ENCODE data around the gene STX12.

The STX12 gene

DNA sequence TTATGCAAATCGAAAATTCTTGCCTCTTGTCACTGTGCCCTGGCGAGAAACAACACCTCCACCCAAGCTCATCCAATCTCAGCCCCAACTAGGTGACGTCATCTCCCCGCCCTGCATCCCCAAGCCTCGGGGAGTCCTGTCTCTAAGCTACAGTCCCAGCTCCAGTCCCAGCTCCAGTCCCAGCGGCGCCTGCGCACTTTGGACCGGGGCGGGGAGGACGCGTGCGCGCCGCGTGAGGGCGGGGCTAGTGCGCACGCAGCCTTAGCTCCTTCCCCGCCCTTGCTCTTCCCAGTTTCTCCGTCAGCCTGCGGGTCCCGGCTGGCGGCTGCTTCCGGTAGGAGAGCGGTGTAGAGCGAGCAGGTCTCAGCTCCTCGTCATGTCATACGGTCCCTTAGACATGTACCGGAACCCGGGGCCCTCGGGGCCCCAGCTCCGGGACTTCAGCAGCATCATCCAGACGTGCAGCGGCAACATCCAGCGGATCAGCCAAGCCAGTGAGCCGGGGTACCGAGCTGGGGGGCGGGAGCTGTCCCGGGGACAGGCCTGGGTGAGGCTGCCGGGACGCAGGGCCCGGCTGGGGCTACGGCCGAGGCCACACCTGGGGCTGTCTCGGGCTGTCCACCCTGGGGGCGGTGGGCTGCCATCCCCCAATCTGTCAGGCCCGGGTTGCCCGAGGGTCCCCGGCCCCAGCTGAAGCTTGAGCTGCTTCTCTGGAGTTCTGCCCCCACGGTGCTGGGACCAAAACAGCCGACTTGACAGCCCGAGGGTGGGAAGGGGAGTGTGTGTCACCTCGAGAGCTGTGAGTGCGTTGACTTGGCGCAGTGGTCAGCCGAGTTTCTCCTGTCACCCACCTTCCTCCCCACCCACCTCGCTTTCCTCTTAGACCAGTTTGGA, at the start of gene STX12:
Gene STX12, plus strand, starts transcription at position 288 of the 894 bp plus-strand sequence. Its CDS starts 89 bp downstream, at position 377.
- DNase-seq (ENCODE audit: low read depth) = peak; percentile 100

DNA sequence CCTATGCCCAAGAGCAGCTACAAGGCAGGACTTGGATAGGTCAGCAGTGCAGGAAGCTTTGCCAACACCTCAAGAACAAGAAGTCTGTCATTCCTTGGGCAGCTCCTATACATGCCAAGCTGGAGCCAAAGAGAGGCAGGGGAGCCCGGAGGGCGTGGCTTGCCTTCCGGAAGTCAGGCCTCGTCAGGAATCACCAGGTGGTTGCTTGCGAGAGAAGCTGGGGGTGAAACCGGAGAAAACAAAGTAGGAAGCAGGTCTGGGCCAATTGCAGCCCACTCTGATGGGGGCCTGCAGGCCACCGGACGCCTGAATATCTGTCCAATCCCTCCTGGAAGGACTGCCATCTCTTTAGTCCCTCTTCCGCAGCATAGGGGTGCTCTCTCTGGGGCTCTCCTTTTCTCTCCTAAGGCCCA, 48.1 kb upstream of the STX12 start:
- no peak for DNase-seq (ENCODE audit: low read depth)

DNA sequence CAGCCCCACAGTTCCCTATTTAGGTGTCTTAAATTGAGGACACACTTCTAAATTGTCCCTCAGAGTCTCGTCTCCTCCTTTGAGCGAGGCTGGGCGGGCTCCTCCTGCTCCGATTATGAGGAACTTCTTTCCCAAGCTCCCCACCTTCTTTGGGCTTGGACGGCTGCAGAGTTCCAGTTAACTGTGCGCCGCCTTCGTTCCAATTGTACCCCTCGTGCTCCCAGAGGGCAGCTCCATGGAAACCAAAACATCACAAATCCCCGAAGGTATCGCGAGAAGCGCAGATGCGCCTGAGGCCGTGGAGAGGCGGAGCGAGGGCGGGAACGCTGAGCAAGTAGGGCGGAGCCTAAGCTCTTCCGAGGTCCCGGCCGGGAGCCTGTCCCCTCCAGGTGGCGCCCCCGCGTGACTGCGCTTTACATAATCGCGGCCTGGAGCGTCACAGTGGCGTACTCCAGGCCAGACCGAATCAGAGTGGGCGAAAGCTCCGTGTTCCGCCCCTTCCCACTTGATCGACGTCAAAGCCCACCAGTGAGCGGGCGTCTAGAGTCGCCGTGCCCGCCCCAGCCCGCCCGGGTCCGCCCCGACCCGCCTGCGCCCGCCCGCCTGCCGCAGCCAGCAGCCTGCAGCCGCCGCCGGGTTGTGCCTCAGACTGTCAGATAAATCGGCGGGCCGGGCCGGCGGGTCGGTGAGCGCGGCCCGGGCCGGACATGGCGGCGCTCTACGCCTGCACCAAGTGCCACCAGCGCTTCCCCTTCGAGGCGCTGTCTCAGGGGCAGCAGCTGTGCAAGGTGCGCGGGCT, 47.4 kb upstream of the STX12 start, which contains the start of gene FAM76A:
Gene FAM76A, plus strand, starts transcription at position 588 of the 799 bp plus-strand sequence. Its CDS starts 120 bp downstream, at position 708.
- peak; percentile 96 for DNase-seq (ENCODE audit: low read depth)

DNA sequence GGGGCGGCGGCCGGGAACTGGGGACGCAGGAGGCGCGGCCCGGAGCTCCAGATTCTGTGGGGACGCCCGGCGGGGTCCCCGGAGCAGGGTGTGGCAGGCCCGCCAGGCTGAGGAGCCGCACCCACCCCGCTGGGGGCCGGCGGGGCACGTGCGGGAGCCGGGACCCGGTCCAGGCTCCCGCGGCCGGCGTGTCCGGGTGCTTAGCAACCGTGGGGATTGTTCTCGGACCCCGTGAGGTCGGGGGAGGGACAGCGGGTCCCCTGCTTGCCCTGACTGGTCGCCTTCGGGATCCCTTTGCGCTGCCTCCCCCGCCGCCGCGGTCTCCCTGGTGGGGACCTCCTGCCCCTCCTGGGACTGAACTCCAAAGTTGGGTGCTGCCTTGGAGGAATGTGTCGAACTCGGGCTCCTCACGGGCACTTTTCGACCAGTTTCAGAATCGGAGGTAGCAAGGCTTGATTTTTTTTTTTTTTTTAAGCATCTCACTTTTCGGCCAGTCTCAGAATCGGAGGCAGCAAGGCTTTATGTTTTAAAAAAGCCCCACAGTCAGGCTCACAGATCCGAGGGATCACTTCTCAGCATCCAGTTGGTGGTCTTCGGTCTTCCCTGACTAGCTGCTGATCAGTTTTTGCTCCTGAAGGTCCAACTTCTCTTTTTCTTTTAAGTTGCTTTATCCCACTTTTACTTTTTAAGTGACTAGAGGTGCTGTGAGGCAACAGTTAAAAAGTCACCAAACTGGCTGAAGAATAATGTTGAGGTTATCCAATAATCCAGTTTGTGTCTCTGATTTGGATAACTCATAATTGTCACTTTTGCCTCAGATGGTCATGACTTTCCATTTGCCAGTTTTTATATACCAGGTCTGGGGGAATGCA, 46.6 kb upstream of the STX12 start:
- no peak for DNase-seq (ENCODE audit: low read depth)

DNA sequence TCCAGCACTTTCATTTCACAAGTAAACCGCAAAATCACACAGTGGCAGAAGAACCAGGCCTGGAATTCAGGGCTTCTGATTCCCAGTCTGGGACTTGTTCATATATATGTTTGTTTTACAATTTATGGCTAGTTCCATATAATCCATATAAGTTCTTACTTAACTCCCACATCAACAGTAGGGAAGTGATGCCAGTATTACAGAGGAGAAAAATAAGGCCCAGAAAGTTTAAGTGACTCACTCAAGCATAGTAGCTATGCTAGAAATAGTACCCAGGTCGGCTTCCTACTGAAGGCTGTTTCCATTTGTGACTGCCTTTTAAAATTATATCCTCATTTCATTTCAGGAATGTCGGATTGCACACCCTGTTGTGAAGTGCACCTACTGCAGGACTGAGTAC, 45.9 kb upstream of the STX12 start:
- peak; percentile 15 for DNase-seq (ENCODE audit: low read depth)

DNA sequence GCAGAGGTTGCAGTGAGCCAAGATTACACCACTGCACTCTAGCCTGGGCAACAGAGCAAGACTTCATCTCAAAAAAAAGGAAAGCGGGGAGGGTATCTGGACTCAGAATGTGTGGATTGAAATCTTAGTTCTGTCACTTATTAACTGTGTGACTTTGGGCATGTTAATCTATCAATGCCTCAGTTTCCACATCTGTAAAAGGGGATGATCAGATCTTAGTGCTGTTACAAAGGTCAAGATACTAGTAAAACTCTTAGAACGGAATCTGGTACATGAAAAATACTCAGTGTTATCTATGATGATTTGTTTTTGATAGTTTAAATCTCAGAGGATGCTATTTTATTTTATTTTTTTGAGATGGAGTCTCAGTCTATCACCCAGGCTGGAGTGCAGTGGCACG, 36.8 kb upstream of the STX12 start:
- DNase-seq (ENCODE audit: low read depth) = no peak

DNA sequence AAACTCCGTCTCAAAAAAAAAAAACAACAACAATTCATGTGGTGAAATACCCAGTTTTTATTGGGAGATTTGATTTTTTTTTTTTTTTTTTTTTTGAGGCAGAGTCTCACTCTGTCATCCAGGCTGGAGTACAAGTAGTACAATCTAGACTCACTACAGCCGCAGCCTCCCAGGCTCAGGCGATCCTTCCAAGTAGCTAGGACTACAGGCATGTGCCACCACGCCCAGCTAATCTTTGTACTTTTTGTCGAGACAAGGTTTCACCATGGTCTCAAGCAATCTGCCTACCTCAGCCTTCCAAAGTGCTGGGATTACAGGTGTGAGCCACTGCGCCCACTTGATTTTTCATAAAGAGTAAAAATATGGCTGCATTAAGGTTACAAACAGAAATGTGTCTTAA, 31.9 kb upstream of the STX12 start:
- no peak for DNase-seq (ENCODE audit: low read depth)

DNA sequence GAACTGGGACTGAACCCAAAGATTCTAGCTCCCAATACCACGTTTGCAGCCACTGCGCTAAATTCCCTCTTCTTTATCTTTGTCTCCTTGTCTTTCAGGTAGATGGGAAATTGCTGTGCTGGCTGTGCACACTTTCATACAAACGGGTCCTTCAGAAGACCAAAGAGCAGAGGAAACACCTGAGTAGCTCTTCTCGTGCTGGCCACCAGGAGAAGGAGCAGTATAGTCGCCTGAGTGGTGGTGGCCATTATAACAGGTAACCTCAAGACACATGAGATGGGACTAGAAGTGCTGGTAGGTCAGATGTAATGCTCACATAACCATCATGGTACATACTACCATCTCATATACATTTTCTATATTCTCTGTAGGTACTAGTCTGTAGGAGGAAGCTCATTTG, 28.5 kb upstream of the STX12 start:
- no peak for DNase-seq (ENCODE audit: low read depth)

DNA sequence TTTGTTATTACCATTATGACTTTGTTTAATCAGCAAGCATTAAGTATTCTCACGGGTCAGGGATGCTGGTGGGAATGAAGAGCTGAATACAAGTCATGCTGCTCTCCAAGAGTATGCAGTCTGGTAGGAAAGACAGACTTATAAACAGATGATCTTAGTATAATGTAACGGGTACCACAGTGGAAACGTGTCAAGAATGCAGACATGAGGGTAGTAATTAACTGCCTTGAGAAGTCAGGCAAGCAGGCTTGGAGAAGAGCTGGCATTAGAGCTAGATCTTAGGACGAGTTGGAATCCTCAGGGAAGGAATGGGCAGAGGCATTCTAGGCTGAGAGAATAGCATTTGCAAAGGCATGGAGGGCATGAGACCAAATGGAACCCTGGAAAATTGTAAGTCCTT, 27.6 kb upstream of the STX12 start:
- no peak for DNase-seq (ENCODE audit: low read depth)

DNA sequence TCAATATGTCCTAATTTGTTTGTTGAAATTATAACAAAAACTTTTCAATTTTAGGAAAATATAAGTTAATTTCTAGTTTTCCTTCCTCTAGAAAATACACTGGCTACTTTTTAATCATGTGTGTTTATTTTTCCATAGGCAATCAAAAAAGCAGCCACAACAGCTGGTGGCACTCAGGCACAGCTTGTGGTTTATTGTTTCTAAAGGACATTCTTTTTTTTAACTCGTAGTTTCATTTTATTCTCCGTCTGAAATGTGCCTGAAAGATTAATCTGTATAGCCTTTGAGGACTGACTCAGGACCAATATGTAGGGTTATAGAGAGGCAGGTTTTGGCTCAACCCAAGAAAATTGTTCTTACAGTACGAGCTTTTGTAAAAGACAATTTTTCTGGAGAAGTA, 20.7 kb upstream of the STX12 start:
- no peak for DNase-seq (ENCODE audit: low read depth)

DNA sequence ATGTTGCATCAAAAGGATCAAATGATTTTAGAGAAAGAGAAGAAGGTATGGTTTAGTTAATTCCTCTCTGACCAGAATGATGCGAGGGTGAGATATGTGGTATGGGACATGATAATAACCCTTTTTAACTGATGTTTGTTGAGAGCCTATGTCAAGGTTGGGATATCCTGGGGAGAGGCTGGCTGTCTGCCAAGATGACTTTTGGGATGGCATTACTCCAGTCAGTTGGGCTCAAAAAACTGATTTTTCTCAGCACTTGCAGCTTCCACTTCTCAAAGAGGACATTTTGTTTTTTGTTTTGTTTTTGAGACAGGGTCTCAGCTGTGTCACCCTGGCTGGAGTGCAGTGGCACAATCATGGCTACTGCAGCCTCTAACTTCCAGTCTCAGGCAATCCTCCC, 17.7 kb upstream of the STX12 start:
- no peak for DNase-seq (ENCODE audit: low read depth)

DNA sequence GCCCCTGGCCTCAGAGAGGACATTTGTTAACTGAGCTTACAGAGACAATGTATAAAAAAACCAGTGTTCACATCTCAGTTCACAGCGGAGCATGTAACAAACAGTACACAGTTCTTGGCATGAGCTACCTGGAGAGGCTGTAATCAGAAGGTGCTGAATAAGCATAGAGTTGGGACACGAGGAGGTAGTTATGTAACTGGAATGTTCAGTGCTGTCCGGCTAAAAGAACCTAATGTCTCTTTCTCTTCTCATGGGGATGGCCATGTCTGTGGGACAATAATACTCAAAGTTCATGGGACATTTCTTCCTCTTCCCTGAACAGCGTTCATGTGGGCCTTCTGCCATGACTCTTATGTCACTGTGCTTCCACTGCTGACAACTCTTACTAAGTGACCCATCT, 17.2 kb upstream of the STX12 start:
- no peak for DNase-seq (ENCODE audit: low read depth)

DNA sequence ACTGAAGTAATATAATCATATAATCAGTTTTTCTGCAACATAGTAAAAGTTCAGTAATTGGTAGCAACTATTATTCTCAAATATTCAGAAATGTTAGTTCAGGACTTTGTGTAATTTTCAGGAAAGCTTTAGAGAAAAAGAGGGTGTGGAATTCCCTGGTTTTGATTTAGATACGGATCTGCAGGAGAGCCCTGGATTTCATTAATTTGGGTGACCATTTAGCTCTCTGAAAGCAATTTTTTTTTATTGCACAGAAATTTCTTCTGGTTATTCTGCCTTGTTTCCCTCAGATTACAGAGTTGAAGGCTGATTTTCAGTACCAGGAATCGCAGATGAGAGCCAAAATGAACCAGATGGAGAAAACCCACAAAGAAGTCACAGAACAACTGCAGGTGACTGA, 13.8 kb upstream of the STX12 start:
- no peak for DNase-seq (ENCODE audit: low read depth)

DNA sequence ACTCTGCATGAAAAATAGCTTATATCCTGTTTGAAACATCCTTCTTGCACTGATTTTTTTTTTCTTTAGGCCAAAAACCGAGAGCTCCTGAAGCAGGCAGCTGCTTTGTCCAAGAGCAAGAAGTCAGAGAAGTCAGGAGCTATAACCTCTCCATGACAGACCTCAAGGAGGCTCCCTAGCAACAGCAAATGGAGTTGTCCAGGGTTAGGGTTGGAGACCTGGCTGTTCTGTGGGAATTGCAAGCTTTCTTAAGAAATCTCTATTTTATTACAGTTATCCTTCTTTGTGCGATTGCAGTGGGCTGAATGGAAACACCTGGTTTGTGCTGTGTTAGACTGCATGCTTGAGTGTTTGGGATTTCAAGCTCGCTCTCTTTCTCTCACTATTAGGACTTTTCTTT, 12.6 kb upstream of the STX12 start:
- no peak for DNase-seq (ENCODE audit: low read depth)

DNA sequence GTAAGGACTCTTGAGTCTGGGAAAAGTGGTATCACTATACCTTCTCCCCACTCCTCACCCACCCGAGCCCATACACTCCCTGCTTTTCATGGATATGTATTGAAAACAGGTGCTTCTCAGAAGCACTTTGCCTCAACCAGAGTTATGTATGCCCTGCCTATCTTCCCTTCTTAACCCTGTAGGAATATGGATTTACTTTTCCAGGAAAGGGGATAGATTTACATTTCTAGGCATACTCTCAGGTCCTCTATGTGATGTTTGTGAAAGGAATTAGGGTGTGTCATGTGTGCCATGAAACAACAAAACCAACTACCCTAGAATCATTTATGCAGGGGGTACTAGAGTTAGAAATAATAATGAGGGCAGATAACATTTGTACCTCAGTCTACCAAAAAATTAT, 11.0 kb upstream of the STX12 start:
- no peak for DNase-seq (ENCODE audit: low read depth)

DNA sequence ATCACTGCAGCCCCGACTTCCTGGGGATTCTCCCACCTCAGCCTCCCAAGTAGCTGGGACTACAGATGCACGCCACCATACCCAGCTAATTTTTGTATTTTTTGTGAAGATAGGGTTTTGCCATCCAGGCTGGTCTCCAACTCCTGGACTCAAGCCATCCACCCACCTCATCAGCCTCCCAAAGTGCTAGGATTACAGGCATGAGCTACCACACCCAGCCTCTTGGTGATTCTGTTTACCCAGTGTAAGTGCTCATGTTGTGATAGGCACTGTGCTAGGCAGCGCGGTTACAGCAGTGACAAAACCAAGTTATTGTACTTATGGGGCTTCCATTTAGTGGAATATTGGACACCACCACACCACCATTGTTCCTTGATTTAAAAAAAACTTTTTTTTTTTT, 9.7 kb upstream of the STX12 start:
- no peak for DNase-seq (ENCODE audit: low read depth)

DNA sequence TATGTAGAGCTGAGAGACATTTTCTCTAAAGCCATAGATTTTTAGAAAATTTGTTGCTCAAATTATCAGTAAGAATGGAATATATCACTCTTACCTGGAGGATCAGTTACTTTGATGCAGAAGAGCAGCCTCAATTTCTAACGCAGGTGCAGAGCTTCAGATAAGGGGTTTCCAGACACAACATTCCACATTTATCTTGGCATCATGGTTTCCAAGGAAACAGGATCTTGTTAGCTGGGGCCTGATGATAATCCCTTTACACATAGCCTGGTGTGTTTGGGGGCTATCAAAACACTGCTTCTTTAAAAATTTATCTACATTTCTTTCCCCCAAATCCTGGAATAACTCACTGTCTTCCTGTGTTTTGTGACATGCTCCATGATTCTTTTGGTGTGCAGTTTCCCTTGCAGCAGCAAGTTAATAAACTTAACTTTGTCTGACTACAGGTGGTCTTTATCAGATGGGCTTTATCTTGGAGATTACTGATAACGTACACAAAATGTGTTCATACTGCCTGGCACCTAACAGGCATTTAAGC, 2.7 kb upstream of the STX12 start:
- no peak for DNase-seq (ENCODE audit: low read depth)

DNA sequence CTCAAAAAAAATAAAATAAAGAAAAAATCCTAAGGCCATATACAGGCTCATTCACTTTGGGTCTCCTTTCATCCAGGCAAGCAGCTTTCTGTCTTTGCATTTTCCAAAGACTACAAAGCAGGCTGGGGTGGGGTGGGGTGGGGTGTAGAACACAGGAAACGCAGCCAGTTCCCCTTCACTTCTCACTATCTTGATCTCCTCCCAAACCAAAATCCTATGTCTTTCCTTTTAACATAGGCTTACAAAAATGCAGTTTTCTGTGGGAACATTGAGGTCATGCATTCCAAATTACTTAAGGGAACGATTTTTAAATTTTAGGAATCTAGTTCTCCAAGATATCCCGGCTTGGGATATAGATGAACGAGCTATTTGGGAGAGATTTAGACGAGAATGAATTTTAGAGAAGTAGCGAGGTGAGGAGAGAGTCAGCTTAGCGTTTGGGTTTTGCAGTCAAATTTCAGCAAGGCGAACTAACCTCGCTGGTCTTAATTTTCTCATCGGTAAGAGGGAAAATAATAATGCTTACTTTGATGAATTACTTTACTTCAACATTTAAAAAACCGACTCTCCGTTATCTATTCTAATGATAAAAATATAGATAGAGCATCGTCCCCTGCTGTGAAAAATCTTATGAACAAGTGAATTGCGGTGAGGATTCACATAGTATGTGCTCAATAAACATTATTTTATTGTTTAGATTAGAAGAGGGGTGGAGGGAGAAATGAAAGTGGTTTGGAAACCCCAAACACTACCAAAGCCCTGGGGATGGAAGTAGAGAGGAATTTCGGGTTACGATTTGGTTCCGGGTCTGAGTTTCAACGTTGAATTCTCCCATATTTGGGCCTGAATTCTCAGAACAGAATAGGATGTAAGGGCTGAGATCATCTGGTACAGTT, 735 bp upstream of the STX12 start:
- DNase-seq (ENCODE audit: low read depth) = no peak

DNA sequence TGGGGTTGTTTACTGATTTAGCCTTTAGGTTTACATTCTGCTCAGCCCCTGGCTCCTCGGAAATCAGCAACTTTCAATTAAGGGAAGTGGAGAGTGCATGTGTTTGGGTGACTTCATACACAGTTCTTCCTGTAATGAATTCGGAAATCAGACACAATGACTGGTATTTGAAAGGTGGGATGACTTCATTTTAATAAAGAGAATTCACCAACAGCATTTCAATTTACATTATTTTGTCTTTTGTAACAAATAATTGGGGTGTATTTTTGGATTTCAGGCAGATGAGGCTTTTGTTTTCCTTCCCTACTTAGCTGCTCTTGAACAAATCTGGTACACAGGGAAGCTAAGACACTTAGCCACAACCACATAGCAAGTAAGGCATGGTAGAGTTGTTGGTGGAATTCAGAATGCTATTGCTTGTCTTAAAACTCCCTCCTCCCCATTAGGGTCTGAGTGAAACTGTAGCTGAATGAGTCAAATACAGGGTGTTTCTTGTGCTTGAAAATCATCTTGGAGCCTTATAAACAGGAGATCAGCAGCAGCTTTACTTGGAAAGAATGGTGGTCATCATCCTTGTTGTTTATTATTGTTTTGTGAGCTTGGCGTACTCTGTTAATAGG, 917 bp downstream of the STX12 start:
- DNase-seq (ENCODE audit: low read depth) = no peak

DNA sequence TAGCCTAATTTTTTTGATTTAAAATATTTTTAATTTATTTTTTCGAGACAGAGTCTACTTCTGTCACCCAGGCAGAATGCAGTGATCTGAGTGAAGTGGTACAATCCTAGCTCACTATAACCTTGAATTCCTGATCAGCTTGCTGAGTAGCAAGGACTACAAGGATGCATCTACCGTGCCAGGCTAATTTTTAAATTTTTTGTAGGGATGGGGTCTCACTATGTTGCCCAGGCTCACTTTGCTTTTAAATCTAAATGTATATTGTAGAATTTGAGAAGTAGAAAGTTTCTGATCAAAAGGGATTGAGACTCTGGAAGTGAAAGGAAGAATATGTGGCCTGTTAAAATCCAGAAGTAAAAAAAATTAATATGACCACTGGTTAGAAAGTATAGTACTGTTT, 1.6 kb downstream of the STX12 start:
- DNase-seq (ENCODE audit: low read depth) = no peak

All from non-pigmented ciliary epithelial cell (primary cell).